ENCODE data around the gene CASK.

The CASK gene

GRCh38 chrX:41507919-41508318 is 415.4 kb downstream of the CASK start:
- no peak overlapping the region for H3K4me3 Mint-ChIP-seq
- H3K4me1 Mint-ChIP-seq (ENCODE audit: low read depth in 2 of 2), result peaks cover 0 to 4% of the 10 kb centered on the region in 2 donors
- no peak overlapping the region for H3K27ac Mint-ChIP-seq
- H3K36me3 Mint-ChIP-seq (ENCODE audit: insufficient read depth), result peaks cover 4% of the 10 kb centered on the region
- DNase-seq, result no peak
- H3K9me3 Mint-ChIP-seq, result no peaks in the 10 kb centered on the region
- ATAC-seq (replicated peaks), result no peak
- H3K27me3 Mint-ChIP-seq, result no peaks in the 10 kb centered on the region

- no peaks in the 10 kb centered on the region for H3K27me3 Mint-ChIP-seq
- H3K4me3 Mint-ChIP-seq, result no peak overlapping the region
- no peak for DNase-seq
- H3K4me1 Mint-ChIP-seq (ENCODE audit: low read depth in 2 of 2), result no peaks in the 10 kb centered on the region
- no peak overlapping the region for H3K27ac Mint-ChIP-seq
- H3K36me3 Mint-ChIP-seq (ENCODE audit: insufficient read depth), result no peaks in the 10 kb centered on the region
- H3K9me3 Mint-ChIP-seq, result no peaks in the 10 kb centered on the region
- ATAC-seq (replicated peaks), result no peak
Measured at GRCh38 chrX:41502004-41502403, 421.4 kb downstream of the CASK start.

GRCh38 chrX:41499984-41500383 is 423.4 kb downstream of the CASK start:
- no peak overlapping the region for H3K4me3 Mint-ChIP-seq
- ATAC-seq (replicated peaks), result no peak

GRCh38 chrX:41499195-41499594 is 424.2 kb downstream of the CASK start:
- no peaks in the 10 kb centered on the region for H3K27me3 Mint-ChIP-seq
- H3K4me1 Mint-ChIP-seq (ENCODE audit: low read depth in 2 of 2), result no peaks in the 10 kb centered on the region
- no peaks in the 10 kb centered on the region for H3K36me3 Mint-ChIP-seq (ENCODE audit: insufficient read depth)
- no peak overlapping the region for H3K4me3 Mint-ChIP-seq
- H3K9me3 Mint-ChIP-seq, result no peaks in the 10 kb centered on the region
- ATAC-seq (replicated peaks), result no peak
- DNase-seq, result no peak
- no peak overlapping the region for H3K27ac Mint-ChIP-seq

More at GRCh38 chrX:41499984-41500383, 423.4 kb downstream of the CASK start:
- Mint-ChIP-seq H3K9me3 (no peaks in the 10 kb centered on the region), H3K27ac (no peak overlapping the region), H3K36me3 (ENCODE audit: insufficient read depth) (no peaks in the 10 kb centered on the region), H3K4me1 (ENCODE audit: low read depth in 2 of 2) (no peaks in the 10 kb centered on the region), H3K27me3 (no peaks in the 10 kb centered on the region)
- no peak for DNase-seq

- H3K4me1 Mint-ChIP-seq (ENCODE audit: low read depth in 2 of 2), result no peaks in the 10 kb centered on the region
- no peaks in the 10 kb centered on the region for H3K27me3 Mint-ChIP-seq
- DNase-seq (no peak), ATAC-seq (replicated peaks) (no peak)
- no peaks in the 10 kb centered on the region for H3K9me3 Mint-ChIP-seq
- no peak overlapping the region for H3K27ac Mint-ChIP-seq
- H3K4me3 Mint-ChIP-seq, result no peak overlapping the region
- H3K36me3 Mint-ChIP-seq (ENCODE audit: insufficient read depth), result no peaks in the 10 kb centered on the region
Measured at GRCh38 chrX:41491267-41492004, 431.9 kb downstream of the CASK start.

- Mint-ChIP-seq H3K4me3 (no peak overlapping the region), H3K4me1 (ENCODE audit: low read depth in 2 of 2) (no peaks in the 10 kb centered on the region), H3K9me3 (no peaks in the 10 kb centered on the region), H3K36me3 (ENCODE audit: insufficient read depth) (no peaks in the 10 kb centered on the region), H3K27ac (no peak overlapping the region), H3K27me3 (no peaks in the 10 kb centered on the region)
- no peak for DNase-seq
- ATAC-seq (replicated peaks), result no peak
Measured at GRCh38 chrX:41490446-41490845, 432.9 kb downstream of the CASK start.

- H3K4me1 Mint-ChIP-seq (ENCODE audit: low read depth in 2 of 2), result no peaks in the 10 kb centered on the region
- H3K9me3 Mint-ChIP-seq, result no peaks in the 10 kb centered on the region
- no peak overlapping the region for H3K4me3 Mint-ChIP-seq
- no peak for DNase-seq
- no peaks in the 10 kb centered on the region for H3K27me3 Mint-ChIP-seq
- no peak for ATAC-seq (replicated peaks)
- H3K27ac Mint-ChIP-seq, result no peak overlapping the region
- H3K36me3 Mint-ChIP-seq (ENCODE audit: insufficient read depth), result no peaks in the 10 kb centered on the region
Measured at GRCh38 chrX:41482154-41482850, 441.1 kb downstream of the CASK start.

- ATAC-seq (replicated peaks) (no peak), DNase-seq (no peak)
- Mint-ChIP-seq H3K4me3 (no peak overlapping the region), H3K27me3 (no peaks in the 10 kb centered on the region), H3K36me3 (ENCODE audit: insufficient read depth) (no peaks in the 10 kb centered on the region), H3K4me1 (ENCODE audit: low read depth in 2 of 2) (no peaks in the 10 kb centered on the region), H3K27ac (no peak overlapping the region), H3K9me3 (no peaks in the 10 kb centered on the region)
Measured at GRCh38 chrX:41481264-41482109, 441.9 kb downstream of the CASK start.

GRCh38 chrX:41480508-41481260 is 442.7 kb downstream of the CASK start:
- DNase-seq, result no peak
- Mint-ChIP-seq H3K27ac (no peak overlapping the region), H3K4me3 (no peak overlapping the region), H3K27me3 (no peaks in the 10 kb centered on the region), H3K4me1 (ENCODE audit: low read depth in 2 of 2) (no peaks in the 10 kb centered on the region), H3K9me3 (no peaks in the 10 kb centered on the region), H3K36me3 (ENCODE audit: insufficient read depth) (no peaks in the 10 kb centered on the region)
- ATAC-seq (replicated peaks), result no peak

- DNase-seq, result no peak
- Mint-ChIP-seq H3K27me3 (no peaks in the 10 kb centered on the region), H3K4me1 (ENCODE audit: low read depth in 2 of 2) (no peaks in the 10 kb centered on the region), H3K27ac (no peak overlapping the region), H3K4me3 (no peak overlapping the region), H3K9me3 (no peaks in the 10 kb centered on the region), H3K36me3 (ENCODE audit: insufficient read depth) (no peaks in the 10 kb centered on the region)
- no peak for ATAC-seq (replicated peaks)
Measured at GRCh38 chrX:41478381-41478911, 444.9 kb downstream of the CASK start.

GRCh38 chrX:41475591-41476241 is 447.6 kb downstream of the CASK start:
- H3K4me3 Mint-ChIP-seq, result no peak overlapping the region
- H3K9me3 Mint-ChIP-seq, result no peaks in the 10 kb centered on the region
- DNase-seq (no peak), ATAC-seq (replicated peaks) (no peak)
- no peaks in the 10 kb centered on the region for H3K4me1 Mint-ChIP-seq (ENCODE audit: low read depth in 2 of 2)
- peak overlapping the region in 1 of 2 donors; percentile 83 for H3K27ac Mint-ChIP-seq
- H3K36me3 Mint-ChIP-seq (ENCODE audit: insufficient read depth), result no peaks in the 10 kb centered on the region
- no peaks in the 10 kb centered on the region for H3K27me3 Mint-ChIP-seq

- ATAC-seq (replicated peaks) (no peak), DNase-seq (no peak)
- no peaks in the 10 kb centered on the region for H3K9me3 Mint-ChIP-seq
- H3K4me3 Mint-ChIP-seq, result no peak overlapping the region
- H3K4me1 Mint-ChIP-seq (ENCODE audit: low read depth in 2 of 2), result no peaks in the 10 kb centered on the region
- no peaks in the 10 kb centered on the region for H3K27me3 Mint-ChIP-seq
- peak overlapping the region in 1 of 2 donors; percentile 83 for H3K27ac Mint-ChIP-seq
- H3K36me3 Mint-ChIP-seq (ENCODE audit: insufficient read depth), result no peaks in the 10 kb centered on the region
Measured at GRCh38 chrX:41475191-41475590, 448.2 kb downstream of the CASK start.

Data from effector memory CD8-positive, alpha-beta T cell (primary cell).